Mesendoderm (in vitro differentiated cells): ENCODE data around the gene UQCC2.

ENCODE experiments used
- DNase-seq: peaks from one replicate; pipeline ENCODE4 v3.0.0; 2013
- H2AK5ac ChIP-seq: 2 replicates; pipeline ENCODE4 v1.6.1; 2013; ENCODE audit warnings: low read length, inconsistent platforms
- H2BK120ac ChIP-seq: 2 replicates; pipeline ENCODE4 v1.6.1; 2013; ENCODE audit warnings: low read depth, mild to moderate bottlenecking, low read length, moderate library complexity, mixed read lengths
- H2BK15ac ChIP-seq: replicated peaks from 2 replicates; pipeline ENCODE4 v1.6.1; 2013; ENCODE audit warnings: low read depth, mild to moderate bottlenecking, moderate library complexity
- H2BK5ac ChIP-seq: 2 replicates; pipeline ENCODE4 v1.6.1; 2013; ENCODE audit warnings: low read length, inconsistent platforms
- H3K18ac ChIP-seq: 2 replicates; pipeline ENCODE4 v1.6.1; 2013; ENCODE audit warnings: mild to moderate bottlenecking, low read length, mixed read lengths
- H3K23ac ChIP-seq: one replicate; pipeline ENCODE4 v1.6.1; 2013; ENCODE audit warnings: low read length
- H3K27ac ChIP-seq: 2 replicates; pipeline ENCODE4 v1.5.1; 2013; ENCODE audit warnings: low read depth, mild to moderate bottlenecking, inconsistent platforms, low read length, moderate library complexity
- H3K27me3 ChIP-seq: 2 replicates; pipeline ENCODE4 v1.6.1; 2013; ENCODE audit warnings: low read length, control low read depth, mild to moderate bottlenecking, inconsistent platforms; ENCODE audit not compliant: insufficient read depth, poor library complexity
- H3K36me3 ChIP-seq: 2 replicates; pipeline ENCODE4 v1.6.1; 2013; ENCODE audit warnings: low read length, inconsistent platforms; ENCODE audit not compliant: control insufficient read depth, insufficient read depth
- H3K4ac ChIP-seq: one replicate; pipeline ENCODE4 v1.6.1; 2013; ENCODE audit warnings: low read depth, mild to moderate bottlenecking, low read length, moderate library complexity
- H3K4me1 ChIP-seq: 2 replicates; pipeline ENCODE4 v1.6.1; 2013; ENCODE audit warnings: low read depth, low read length, inconsistent platforms; ENCODE audit not compliant: control insufficient read depth
- H3K4me2 ChIP-seq: 2 replicates; pipeline ENCODE4 v1.6.1; 2013; ENCODE audit warnings: low read length
- H3K4me3 ChIP-seq: 2 replicates; pipeline ENCODE4 v1.5.1; 2013; ENCODE audit warnings: mild to moderate bottlenecking, low read length
- H3K56ac ChIP-seq: one replicate; pipeline ENCODE4 v1.6.1; 2013; ENCODE audit warnings: low read length
- H3K79me1 ChIP-seq: 2 replicates; pipeline ENCODE4 v1.6.1; 2013; ENCODE audit warnings: low read length, inconsistent platforms
- H3K79me2 ChIP-seq: 2 replicates; pipeline ENCODE4 v1.6.1; 2013; ENCODE audit warnings: mild to moderate bottlenecking, low read length; ENCODE audit not compliant: control insufficient read depth, insufficient read depth
- H3K9ac ChIP-seq: 2 replicates; pipeline ENCODE4 v1.6.1; 2013; ENCODE audit warnings: low read length, inconsistent platforms
- H4K5ac ChIP-seq: one replicate; pipeline ENCODE4 v1.6.1; 2013; ENCODE audit warnings: low read length
- H4K8ac ChIP-seq: one replicate; pipeline ENCODE4 v1.6.1; 2013; ENCODE audit warnings: low read depth, mild to moderate bottlenecking, control low read depth, low read length, moderate library complexity
- WGBS: extraction: QIAGEN DNeasy Blood & Tissue Kit; methylation state at CpG from one replicate; pipeline ENCODE4 v1.1.7; 2013; ENCODE audit warnings: low lambda C conversion rate, missing lambda C conversion rate; ENCODE audit not compliant: insufficient coverage; ENCODE audit errors: extremely low coverage; 5-methylcytosine and 5-hydroxymethylcytosine counted together

Gene UQCC2

DNA sequence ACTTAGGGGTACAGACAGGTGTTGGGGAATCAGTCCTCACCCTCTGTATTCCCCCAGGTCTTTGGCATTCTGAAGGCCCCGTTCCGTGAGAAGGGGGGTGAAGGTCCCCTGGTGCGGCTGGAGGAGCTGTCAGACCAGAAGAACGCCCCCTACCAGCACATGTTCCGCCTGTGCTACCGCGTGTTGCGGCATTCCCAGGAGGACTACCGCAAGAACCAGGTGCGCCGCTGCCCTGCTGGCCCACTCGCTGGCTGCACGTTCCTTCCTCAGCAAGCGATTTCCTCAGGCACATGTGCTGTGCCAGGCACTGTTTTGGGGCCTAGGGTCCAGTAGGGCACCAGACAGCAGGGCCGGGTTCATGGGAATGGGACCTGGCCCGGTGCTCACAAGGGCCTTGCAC, 44.4 kb downstream of the UQCC2 start:
- no peaks in the 10 kb centered on the region for H3K27me3 ChIP-seq
- H4K8ac ChIP-seq = no peak overlapping the region
- H3K4ac ChIP-seq = no peak overlapping the region
- H3K4me3 ChIP-seq = no peak overlapping the region
- no peak overlapping the region for H2BK15ac ChIP-seq
- H3K9ac ChIP-seq = no peak overlapping the region
- H3K27ac ChIP-seq = no peak overlapping the region
- no peak overlapping the region for H4K5ac ChIP-seq
- H3K56ac ChIP-seq = no peak overlapping the region
- H3K18ac ChIP-seq = no peak overlapping the region
- H3K36me3 ChIP-seq = no peaks in the 10 kb centered on the region
- H3K4me2 ChIP-seq = no peak overlapping the region
- no peak overlapping the region for H2BK120ac ChIP-seq
- no peak for DNase-seq
- no peaks in the 10 kb centered on the region for H3K79me1 ChIP-seq
- H2AK5ac ChIP-seq = no peak overlapping the region
- H3K23ac ChIP-seq = no peak overlapping the region
- no peak overlapping the region for H2BK5ac ChIP-seq
- H3K79me2 ChIP-seq = no peaks in the 10 kb centered on the region
- H3K4me1 ChIP-seq = no peaks in the 10 kb centered on the region
- WGBS = no CpG with 5 or more reads among the region's 16 CpGs

DNA sequence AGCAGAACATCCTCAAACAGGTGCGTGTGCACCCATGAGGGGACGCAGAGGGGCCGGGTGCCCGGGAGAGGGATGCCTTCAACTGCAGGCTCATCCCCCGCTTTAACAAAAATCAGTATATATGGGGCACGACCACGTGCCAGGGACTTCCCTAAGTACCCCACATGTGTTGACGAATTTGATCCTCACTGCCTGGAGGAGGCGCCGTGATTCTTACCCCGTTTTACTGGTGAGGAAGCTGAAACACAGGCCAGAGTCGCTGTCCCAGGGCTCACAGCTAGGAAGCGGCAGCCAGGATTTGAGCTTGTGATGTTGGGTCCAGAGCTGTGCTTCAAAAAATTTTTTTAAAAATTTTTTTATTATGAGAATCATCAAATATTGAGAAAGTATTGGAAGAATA, 45.5 kb downstream of the UQCC2 start:
- Histone ChIP-seq H3K27ac (no peak overlapping the region), H3K4me2 (no peak overlapping the region), H4K5ac (no peak overlapping the region), H3K4me3 (no peak overlapping the region), H3K27me3 (no peaks in the 10 kb centered on the region), H3K9ac (no peak overlapping the region), H3K36me3 (no peaks in the 10 kb centered on the region), H3K56ac (no peak overlapping the region), H4K8ac (no peak overlapping the region), H3K4ac (no peak overlapping the region), H2BK5ac (no peak overlapping the region), H3K4me1 (no peaks in the 10 kb centered on the region), H2AK5ac (no peak overlapping the region), H2BK120ac (no peak overlapping the region), H3K79me1 (no peaks in the 10 kb centered on the region), H3K79me2 (no peaks in the 10 kb centered on the region), H3K18ac (no peak overlapping the region), H2BK15ac (no peak overlapping the region), H3K23ac (no peak overlapping the region)
- peak; percentile 37 for DNase-seq
- no CpG with 5 or more reads among the region's 13 CpGs for WGBS

DNA sequence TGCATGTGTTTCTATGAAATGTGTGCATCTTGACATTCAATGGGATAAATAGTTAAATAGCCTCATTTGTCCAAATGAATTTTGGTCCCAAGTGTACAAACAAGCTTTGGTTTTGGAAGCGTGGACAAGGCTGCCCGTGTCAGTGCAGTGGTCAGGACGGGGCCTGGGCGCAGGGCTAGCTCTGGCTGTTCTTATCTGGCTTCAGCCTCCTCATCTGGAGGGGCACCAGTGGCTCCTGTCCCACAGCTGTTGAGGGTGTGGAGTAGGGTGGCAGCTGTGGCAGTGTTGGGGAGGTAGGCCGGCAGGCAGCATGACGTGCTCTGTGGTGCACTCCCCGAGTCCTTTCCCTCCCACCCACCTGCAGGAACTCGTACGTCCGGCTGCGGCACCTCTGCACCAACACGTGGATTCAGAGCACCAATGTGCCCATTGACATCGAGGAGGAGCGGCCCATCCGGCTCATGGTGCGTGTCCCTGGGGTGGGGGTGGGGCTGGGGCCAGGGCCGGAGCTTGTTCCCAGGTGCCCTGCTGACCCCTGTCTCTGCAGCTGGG, 46.9 kb downstream of the UQCC2 start:
- no peak overlapping the region for H3K4ac ChIP-seq
- no peak overlapping the region for H2BK120ac ChIP-seq
- no peak overlapping the region for H3K4me3 ChIP-seq
- no peaks in the 10 kb centered on the region for H3K79me1 ChIP-seq
- H3K79me2 ChIP-seq = no peaks in the 10 kb centered on the region
- no peak overlapping the region for H2BK15ac ChIP-seq
- no peaks in the 10 kb centered on the region for H3K36me3 ChIP-seq
- no peak overlapping the region for H4K5ac ChIP-seq
- H2BK5ac ChIP-seq = no peak overlapping the region
- no peak overlapping the region for H2AK5ac ChIP-seq
- H3K56ac ChIP-seq = no peak overlapping the region
- no peak overlapping the region for H4K8ac ChIP-seq
- no peaks in the 10 kb centered on the region for H3K4me1 ChIP-seq
- no peak for DNase-seq
- H3K9ac ChIP-seq = no peak overlapping the region
- H3K27me3 ChIP-seq = no peaks in the 10 kb centered on the region
- no peak overlapping the region for H3K18ac ChIP-seq
- no peak overlapping the region for H3K4me2 ChIP-seq
- WGBS = no CpG with 5 or more reads among the region's 17 CpGs
- no peak overlapping the region for H3K23ac ChIP-seq
- no peak overlapping the region for H3K27ac ChIP-seq

DNA sequence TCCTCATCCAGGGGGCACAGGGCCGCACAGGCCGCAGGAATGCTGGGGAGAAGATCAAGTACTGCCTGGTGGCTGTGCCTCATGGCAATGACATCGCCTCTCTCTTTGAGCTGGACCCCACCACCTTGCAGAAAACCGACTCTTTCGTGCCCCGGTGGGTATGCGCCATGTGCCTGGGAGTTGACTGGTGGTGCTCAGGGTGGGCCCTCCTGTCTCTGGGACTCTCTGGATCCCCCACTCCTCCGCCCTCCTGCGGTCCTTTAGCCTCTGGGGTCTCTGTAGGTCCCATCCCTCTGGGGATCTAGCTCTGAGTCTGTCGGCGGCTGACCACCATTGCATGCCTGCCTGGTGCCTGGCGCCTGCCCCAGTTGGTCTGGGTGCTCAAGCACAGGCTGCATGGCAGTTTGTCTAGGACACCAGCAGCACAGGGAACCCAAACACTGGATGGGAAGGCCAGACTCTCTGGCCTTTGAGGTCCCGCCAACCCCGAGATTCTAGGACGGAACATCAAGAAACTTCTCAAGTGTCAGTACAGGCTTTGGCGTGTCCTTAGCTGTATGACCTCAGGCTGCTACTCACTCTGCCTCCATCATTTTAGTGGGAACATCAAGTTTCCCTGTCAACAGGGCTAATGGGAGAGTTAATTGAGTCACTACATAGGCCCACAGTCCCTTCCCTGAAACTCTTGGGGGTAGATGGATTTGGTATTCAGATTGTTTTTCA, 47.6 kb downstream of the UQCC2 start:
- no CpG with 5 or more reads among the region's 16 CpGs for WGBS
- no peak overlapping the region for H3K4me3 ChIP-seq
- no peak overlapping the region for H3K56ac ChIP-seq
- H2AK5ac ChIP-seq = no peak overlapping the region
- H3K79me1 ChIP-seq = no peaks in the 10 kb centered on the region
- H2BK15ac ChIP-seq = no peak overlapping the region
- H3K27ac ChIP-seq = no peak overlapping the region
- H3K9ac ChIP-seq = no peak overlapping the region
- no peak overlapping the region for H3K23ac ChIP-seq
- H4K5ac ChIP-seq = no peak overlapping the region
- H3K4me1 ChIP-seq = no peaks in the 10 kb centered on the region
- no peaks in the 10 kb centered on the region for H3K36me3 ChIP-seq
- H2BK120ac ChIP-seq = no peak overlapping the region
- no peak overlapping the region for H2BK5ac ChIP-seq
- H4K8ac ChIP-seq = no peak overlapping the region
- no peaks in the 10 kb centered on the region for H3K27me3 ChIP-seq
- DNase-seq = no peak
- H3K4me2 ChIP-seq = no peak overlapping the region
- H3K4ac ChIP-seq = no peak overlapping the region
- H3K18ac ChIP-seq = no peak overlapping the region
- H3K79me2 ChIP-seq = no peaks in the 10 kb centered on the region

DNA sequence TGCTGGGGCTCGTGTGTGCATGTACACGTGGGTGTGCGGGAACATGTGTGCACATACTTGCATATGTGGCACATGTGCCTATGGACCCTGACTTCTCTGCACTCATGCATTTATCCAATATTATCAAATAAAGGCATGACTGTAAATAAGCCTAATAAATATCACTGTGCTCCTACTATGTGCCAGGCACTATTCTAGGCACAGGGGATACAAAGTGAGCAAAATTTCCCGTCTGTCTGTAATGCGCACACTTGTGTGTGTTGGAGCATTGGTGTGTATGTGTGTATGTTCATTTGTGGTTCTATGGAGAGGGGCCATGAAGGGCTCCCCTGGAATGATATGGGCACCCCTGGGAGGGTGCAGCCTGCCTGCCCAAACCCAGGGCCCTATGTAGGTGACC, 48.5 kb downstream of the UQCC2 start:
- Histone ChIP-seq H3K79me2 (no peaks in the 10 kb centered on the region), H3K27me3 (no peaks in the 10 kb centered on the region), H3K79me1 (no peaks in the 10 kb centered on the region), H3K18ac (no peak overlapping the region), H3K23ac (no peak overlapping the region), H2BK15ac (no peak overlapping the region), H3K36me3 (no peaks in the 10 kb centered on the region), H3K4me1 (no peaks in the 10 kb centered on the region), H4K5ac (no peak overlapping the region), H2AK5ac (no peak overlapping the region), H3K56ac (no peak overlapping the region), H3K4me2 (no peak overlapping the region), H2BK5ac (no peak overlapping the region), H3K4me3 (no peak overlapping the region), H3K4ac (no peak overlapping the region), H2BK120ac (no peak overlapping the region), H3K9ac (no peak overlapping the region), H3K27ac (no peak overlapping the region), H4K8ac (no peak overlapping the region)
- DNase-seq = no peak
- WGBS = no CpG with 5 or more reads among the region's 5 CpGs

DNA sequence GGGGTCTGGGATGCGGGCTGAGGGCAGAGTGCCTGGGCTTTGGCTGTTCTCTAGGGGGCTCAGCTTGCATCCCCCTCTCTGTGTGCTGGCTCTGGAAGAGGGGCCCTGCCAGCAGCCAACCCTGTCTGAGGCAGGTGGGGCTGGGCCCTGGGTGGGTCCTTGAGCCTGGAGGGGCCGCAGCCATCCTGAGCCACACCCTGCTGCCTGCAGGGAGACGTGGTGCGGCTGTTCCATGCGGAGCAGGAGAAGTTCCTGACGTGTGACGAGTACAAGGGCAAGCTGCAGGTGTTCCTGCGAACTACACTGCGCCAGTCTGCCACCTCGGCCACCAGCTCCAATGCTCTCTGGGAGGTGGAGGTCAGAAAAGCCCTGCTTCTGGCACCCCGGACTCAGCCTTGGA, 49.2 kb downstream of the UQCC2 start:
- no peaks in the 10 kb centered on the region for H3K79me2 ChIP-seq
- no peak overlapping the region for H3K4me3 ChIP-seq
- H2BK120ac ChIP-seq = no peak overlapping the region
- H3K18ac ChIP-seq = no peak overlapping the region
- H2AK5ac ChIP-seq = no peak overlapping the region
- no peak overlapping the region for H3K27ac ChIP-seq
- H4K5ac ChIP-seq = no peak overlapping the region
- no peak overlapping the region for H2BK15ac ChIP-seq
- no peak overlapping the region for H4K8ac ChIP-seq
- no peak overlapping the region for H3K4ac ChIP-seq
- no CpG with 5 or more reads among the region's 11 CpGs for WGBS
- no peak for DNase-seq
- H3K23ac ChIP-seq = no peak overlapping the region
- no peaks in the 10 kb centered on the region for H3K27me3 ChIP-seq
- H3K56ac ChIP-seq = no peak overlapping the region
- no peaks in the 10 kb centered on the region for H3K4me1 ChIP-seq
- H2BK5ac ChIP-seq = no peak overlapping the region
- H3K4me2 ChIP-seq = no peak overlapping the region
- no peaks in the 10 kb centered on the region for H3K36me3 ChIP-seq
- no peaks in the 10 kb centered on the region for H3K79me1 ChIP-seq
- H3K9ac ChIP-seq = no peak overlapping the region
